Esophagus muscularis mucosa (tissue), 4 donors: ENCODE data around the gene PON1. TPM values are rescaled to one million over a fixed set of nuclear protein-coding genes. Genes with fewer than 3 reads are reported as not detected.

Experiments used
- DNase-seq: peaks from one replicate; pipeline ENCODE4 v3.0.0-alpha.2; 2017; ENCODE audit errors: extremely low spot score
- H3K27ac ChIP-seq, 4 donors: fragments of 200-600 bp; sonication (generic); replicated peaks in 1 of 4; 1 replicate in 3 of 4; 2 replicates in 1 of 4; pipeline ENCODE4 v1.5.1; 2016 to 2019; ENCODE audit warnings: mild to moderate bottlenecking in 1 of 4
- H3K27me3 ChIP-seq, 4 donors: fragments of 200-600 bp; sonication (generic); one replicate each; pipeline versions ENCODE4 v1.5.1 to v1.6.0; 2016 to 2019
- H3K36me3 ChIP-seq, 4 donors: fragments of 200-600 bp; sonication (generic); one replicate each; pipeline ENCODE4 v1.5.1; 2016 to 2019
- H3K4me1 ChIP-seq, 4 donors: fragments of 200-600 bp; sonication (generic); one replicate each; pipeline ENCODE4 v1.5.1; 2016 to 2019
- H3K4me3 ChIP-seq, 4 donors: fragments of 200-600 bp; sonication (generic); 1 replicate in 2 of 4; 2 replicates in 2 of 4; pipeline ENCODE4 v1.5.1; 2016 to 2019; ENCODE audit warnings: mild to moderate bottlenecking in 4 of 4, moderate library complexity in 1 of 4
- H3K9me3 ChIP-seq, 4 donors: fragments of 200-600 bp; sonication (generic); 1 replicate in 3 of 4; 2 replicates in 1 of 4; pipeline ENCODE4 v1.5.1; 2016 to 2019
- CTCF ChIP-seq, 3 experiments: fragments of 200-600 bp in 2 of 3; fragments of 450-650 bp in 1 of 3; sonication (generic) in 2 of 3; IDR thresholded peaks; one replicate each; pipeline ENCODE4 v1.5.1; 2017 to 2019; ENCODE audit warnings: antibody characterized with exemption in 3 of 3, mild to moderate bottlenecking in 2 of 3, moderate library complexity in 1 of 3
- EP300 ChIP-seq: sonication (generic); formaldehyde crosslinking; IDR thresholded peaks from one replicate; pipeline ENCODE4 v1.6.1; 2017; ENCODE audit warnings: antibody characterized with exemption
- POLR2A ChIP-seq: fragments of 450-650 bp; IDR thresholded peaks from one replicate; pipeline ENCODE4 v1.6.1; 2017; ENCODE audit warnings: antibody characterized with exemption, moderate library complexity, mild to moderate bottlenecking, low read depth
- POLR2AphosphoS5 ChIP-seq, 2 donors: sonication (generic); formaldehyde crosslinking; IDR thresholded peaks; one replicate each; pipeline ENCODE4 v1.6.1; 2017; ENCODE audit warnings: antibody characterized with exemption in 2 of 2
- WGBS: methylation state at CpG from one replicate; pipeline ENCODE4 v1.1.5; 2018; 5-methylcytosine and 5-hydroxymethylcytosine counted together
- intact Hi-C: fragments of 100-400 bp; cut with DNase I; formaldehyde crosslinking; loops from one replicate; pipeline ENCODE4 v1.15.1; 2023
- total RNA-seq, 4 donors: library from RNA; depleted of rRNA; stranded (reverse); fragments of >200 nt; gene quantifications; one replicate each; pipeline versions ENCODE4 v1.1.0 to v1.2.1, GENCODE V29; 2016

The PON1 gene
- total RNA-seq, 4 donors from 2014 or later, result not detected

GRCh38 chr7:95267754-95268153, 56.6 kb downstream of the PON1 start:
- Histone ChIP-seq H3K27ac (no peak overlapping the region), H3K27me3 (no peaks in the 10 kb centered on the region), H3K4me3 (no peak overlapping the region), H3K9me3 (no peaks in the 10 kb centered on the region), H3K36me3 (peaks cover 0 to 12% (median 0%) of the 10 kb centered on the region in 4 donors), H3K4me1 (no peaks in the 10 kb centered on the region)
- intact Hi-C loops, result no loop called here
- 81% methylated on average over 2 of the region's 2 CpGs for WGBS
- DNase-seq, result no peak
- TF ChIP-seq POLR2A (no peak), POLR2AphosphoS5 (IDR thresholded peaks at IDR 0.05) (no peak), EP300 (no peak), CTCF (IDR thresholded peaks at IDR 0.05) (no peak)

GRCh38 chr7:95265634-95266033, 58.7 kb downstream of the PON1 start:
- Histone ChIP-seq H3K27me3 (no peaks in the 10 kb centered on the region), H3K4me1 (no peaks in the 10 kb centered on the region), H3K4me3 (no peak overlapping the region), H3K36me3 (peaks cover 0 to 12% (median 0%) of the 10 kb centered on the region in 4 donors), H3K9me3 (no peaks in the 10 kb centered on the region), H3K27ac (no peak overlapping the region)
- 100% methylated on average over 2 of the region's 2 CpGs for WGBS
- TF ChIP-seq POLR2A (no peak), POLR2AphosphoS5 (IDR thresholded peaks at IDR 0.05) (no peak), EP300 (no peak)
- intact Hi-C loops, result no loop called here
- no peak for DNase-seq

GRCh38 chr7:95264363-95264891, 59.9 kb downstream of the PON1 start:
- TF ChIP-seq POLR2A, result no peak
- TF ChIP-seq POLR2AphosphoS5 (IDR thresholded peaks at IDR 0.05), result no peak
- TF ChIP-seq EP300, result no peak
- H3K9me3 ChIP-seq, result no peaks in the 10 kb centered on the region
- H3K27ac ChIP-seq, result no peak overlapping the region
- no peaks in the 10 kb centered on the region for H3K4me1 ChIP-seq
- DNase-seq, result no peak
- 83% methylated on average over 6 of the region's 6 CpGs for WGBS
- intact Hi-C loops, result no loop called here
- H3K36me3 ChIP-seq, result peaks cover 0 to 8% (median 0%) of the 10 kb centered on the region in 4 donors
- H3K27me3 ChIP-seq, result no peaks in the 10 kb centered on the region
- H3K4me3 ChIP-seq, result no peak overlapping the region

- intact Hi-C loops, result no loop called here
- WGBS, result 87% methylated on average over 4 of the region's 4 CpGs
- no peaks in the 10 kb centered on the region for H3K27me3 ChIP-seq
- H3K36me3 ChIP-seq, result peaks cover 0 to 5% (median 0%) of the 10 kb centered on the region in 4 donors
- H3K4me3 ChIP-seq, result no peak overlapping the region
- no peaks in the 10 kb centered on the region for H3K9me3 ChIP-seq
- TF ChIP-seq EP300 (no peak), POLR2AphosphoS5 (IDR thresholded peaks at IDR 0.05) (no peak)
- no peaks in the 10 kb centered on the region for H3K4me1 ChIP-seq
- H3K27ac ChIP-seq, result no peak overlapping the region
- no peak for DNase-seq
Measured at GRCh38 chr7:95263785-95264362, 60.5 kb downstream of the PON1 start.

GRCh38 chr7:95262875-95263274, 61.5 kb downstream of the PON1 start:
- intact Hi-C loops, result no loop called here
- no peak for DNase-seq
- Histone ChIP-seq H3K4me3 (no peak overlapping the region), H3K4me1 (no peaks in the 10 kb centered on the region), H3K27me3 (no peaks in the 10 kb centered on the region), H3K27ac (no peak overlapping the region), H3K9me3 (no peaks in the 10 kb centered on the region), H3K36me3 (no peaks in the 10 kb centered on the region)
- WGBS, result 91% methylated on average over 2 of the region's 2 CpGs
- no peak for TF ChIP-seq EP300
- no peak for TF ChIP-seq POLR2A
- TF ChIP-seq CTCF (IDR thresholded peaks at IDR 0.05), result no peak
- TF ChIP-seq POLR2AphosphoS5 (IDR thresholded peaks at IDR 0.05), result no peak

- Histone ChIP-seq H3K27ac (no peak overlapping the region), H3K4me1 (no peaks in the 10 kb centered on the region), H3K27me3 (no peaks in the 10 kb centered on the region), H3K36me3 (no peaks in the 10 kb centered on the region), H3K4me3 (no peak overlapping the region), H3K9me3 (no peaks in the 10 kb centered on the region)
- no peak for TF ChIP-seq EP300
- TF ChIP-seq POLR2A, result no peak
- no peak for TF ChIP-seq CTCF (IDR thresholded peaks at IDR 0.05)
- TF ChIP-seq POLR2AphosphoS5 (IDR thresholded peaks at IDR 0.05), result no peak
- intact Hi-C loops, result no loop called here
- DNase-seq, result no peak
Measured at GRCh38 chr7:95261895-95262415, 62.4 kb downstream of the PON1 start.
